Natural killer cell (primary cell): ENCODE data around the gene TK2. TPM values are rescaled to one million over a fixed set of nuclear protein-coding genes. Genes with fewer than 3 reads are reported as not detected.
A peak's percentile ranks its signal among the peaks of the same experiment; 100 is the strongest.

Source experiments
- ATAC-seq, 3 donors: fragments of 150-1000 bp in 2 of 3; fragments of 200-7000 bp in 1 of 3; cut with Tn5 transposase; 1 replicate in 1 of 3; 2 replicates in 2 of 3; pipeline ENCODE4 v1.10.0; 2021; ENCODE audit warnings: mild to moderate bottlenecking in 2 of 3, moderate library complexity in 2 of 3
- DNase-seq, 2 donors: peaks; one replicate each; pipeline versions ENCODE4 v3.0.0 to v3.0.0-alpha.2; 2013 to 2021; ENCODE audit warnings: mixed read lengths in 1 of 2
- H3K27ac ChIP-seq: one replicate; pipeline ENCODE4 v1.5.1; 2013; ENCODE audit warnings: mild to moderate bottlenecking, low read length
- H3K27me3 ChIP-seq: one replicate; pipeline ENCODE4 v1.6.1; 2013; ENCODE audit warnings: low read length; ENCODE audit not compliant: control insufficient read depth, insufficient read depth
- H3K36me3 ChIP-seq: one replicate; pipeline ENCODE4 v1.6.1; 2013; ENCODE audit warnings: low read length; ENCODE audit not compliant: control insufficient read depth, insufficient read depth
- H3K4me1 ChIP-seq: one replicate; pipeline ENCODE4 v1.6.1; 2013; ENCODE audit warnings: low read length; ENCODE audit not compliant: control insufficient read depth, insufficient read depth
- H3K4me3 ChIP-seq: one replicate; pipeline ENCODE4 v1.5.1; 2013; ENCODE audit warnings: low read length
- H3K9me3 ChIP-seq: one replicate; pipeline ENCODE4 v1.6.1; 2013; ENCODE audit warnings: low read length; ENCODE audit not compliant: control insufficient read depth, insufficient read depth
- H3K27ac Mint-ChIP-seq, 2 donors: one replicate each; pipeline ENCODE4 v1.8.0; 2022; ENCODE audit warnings: mild to moderate bottlenecking in 2 of 2, mixed read lengths in 2 of 2, moderate library complexity in 1 of 2
- H3K27me3 Mint-ChIP-seq, 2 donors: one replicate each; pipeline ENCODE4 v1.8.0; 2022; ENCODE audit warnings: low read depth in 2 of 2, mixed read lengths in 2 of 2
- H3K36me3 Mint-ChIP-seq: one replicate; pipeline ENCODE4 v1.8.0; 2022; ENCODE audit warnings: mixed read lengths
- H3K4me1 Mint-ChIP-seq, 2 donors: one replicate each; pipeline ENCODE4 v1.8.0; 2022; ENCODE audit warnings: mixed read lengths in 2 of 2
- H3K4me3 Mint-ChIP-seq: one replicate; pipeline ENCODE4 v1.8.0; 2022; ENCODE audit warnings: mild to moderate bottlenecking, moderate library complexity, mixed read lengths
- H3K9me3 Mint-ChIP-seq, 2 donors: one replicate each; pipeline ENCODE4 v1.8.0; 2022; ENCODE audit warnings: mixed read lengths in 2 of 2
- CTCF ChIP-seq: fragments of 200-600 bp; IDR thresholded peaks from one replicate; pipeline ENCODE4 v1.8.0; 2022; ENCODE audit warnings: antibody characterized with exemption
- WGBS: methylation state at CpG from one replicate; pipeline ENCODE4 v1.1.7; 2013; ENCODE audit warnings: missing lambda C conversion rate; ENCODE audit not compliant: insufficient coverage; 5-methylcytosine and 5-hydroxymethylcytosine counted together
- intact Hi-C: fragments of 100-400 bp; cut with micrococcal nuclease; formaldehyde crosslinking; loops from one replicate; pipeline ENCODE4 v1.14.2; 2022
- total RNA-seq, 4 donors: library from RNA; stranded (reverse); fragments of 120-200 nt in 1 of 4; gene quantifications; one replicate each; pipeline versions ENCODE4 v1.2.3 to v1.2.4, GENCODE V29; 2013 to 2022

Gene TK2
- total RNA-seq, 3 donors from 2014 or later (not counting 1 experiment from before 2014, with no cell fraction given) = 18.8 to 25.8 (median 25.1) TPM

DNA sequence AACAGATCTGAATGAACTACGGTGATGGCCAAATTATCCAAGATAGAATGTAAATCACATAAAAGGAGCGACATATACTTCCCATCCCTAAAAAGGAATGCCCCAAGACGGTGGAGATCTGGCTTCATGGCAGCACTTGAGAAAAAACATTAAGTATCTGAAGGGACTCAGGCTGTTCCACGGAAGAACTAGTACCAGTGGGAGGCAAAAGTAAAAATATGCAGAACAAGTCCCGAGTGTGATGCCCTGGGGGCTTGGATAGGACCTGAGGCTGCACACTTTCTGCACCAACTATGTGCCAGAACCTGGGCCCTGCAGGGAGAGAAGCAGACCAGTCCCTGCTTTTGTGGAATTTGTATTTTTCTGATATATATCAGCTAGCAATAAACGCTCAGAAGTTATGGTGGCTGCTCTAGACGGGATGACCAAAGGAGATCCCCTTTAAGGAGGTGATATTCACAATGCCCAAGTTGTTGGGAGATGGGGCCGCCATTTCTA, 1.9 kb upstream of the TK2 start:
- peak overlapping the region; percentile 82 for H3K27ac ChIP-seq
- WGBS = 27% methylated on average over 8 of the region's 8 CpGs
- no peaks in the 10 kb centered on the region for H3K9me3 ChIP-seq
- H3K4me1 ChIP-seq = peaks cover 68% of the 10 kb centered on the region
- peak overlapping the region; percentile 75 for H3K4me3 ChIP-seq
- no peak for TF ChIP-seq CTCF
- Mint-ChIP-seq H3K27ac (peak overlapping the region; percentile 96 to 97), H3K36me3 (no peaks in the 10 kb centered on the region), H3K4me1 (peaks cover 83 to 84% of the 10 kb centered on the region in 2 donors), H3K4me3 (peak overlapping the region; percentile 89), H3K9me3 (no peaks in the 10 kb centered on the region), H3K27me3 (peaks cover 0 to 2% of the 10 kb centered on the region in 2 donors)
- peaks cover 3% of the 10 kb centered on the region for H3K36me3 ChIP-seq
- ATAC-seq (peak in 1 of 3 donors; percentile 0), DNase-seq (no peak)
- intact Hi-C loops = loop anchor here (2.0 to 5.0 kb wide), 2 partner anchors 35 to 50 kb away; partner anchors contain the start of gene CMTM3
- no peaks in the 10 kb centered on the region for H3K27me3 ChIP-seq

- no peak overlapping the region for H3K4me3 ChIP-seq
These were observed 1.4 kb upstream of the TK2 start for GRCh38 chr16:66551348-66551759.

DNA sequence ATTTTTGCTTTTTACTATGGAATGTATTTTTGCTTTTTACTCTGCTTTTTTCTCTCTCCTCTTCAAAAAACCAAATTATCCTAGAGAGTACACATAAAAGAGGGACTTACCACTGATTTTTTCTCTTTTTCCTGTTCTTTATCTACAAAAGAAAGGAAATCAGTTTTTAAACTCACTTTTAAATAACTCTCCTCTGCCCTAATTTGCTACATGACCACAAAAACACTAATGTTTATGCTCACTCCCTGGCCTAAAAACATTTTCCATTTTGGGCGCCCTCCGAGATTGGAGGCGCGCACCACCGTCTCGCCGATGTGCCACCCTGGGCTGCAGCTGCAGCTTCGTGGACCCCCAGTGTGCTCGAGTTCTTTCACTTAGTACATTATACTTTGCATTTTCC, 1.1 kb downstream of the TK2 start:
- Histone ChIP-seq H3K36me3 (no peaks in the 10 kb centered on the region), H3K27ac (peak overlapping the region; percentile 86), H3K9me3 (no peaks in the 10 kb centered on the region), H3K27me3 (no peaks in the 10 kb centered on the region), H3K4me3 (peak overlapping the region; percentile 59), H3K4me1 (peaks cover 54% of the 10 kb centered on the region)
- Mint-ChIP-seq H3K36me3 (no peaks in the 10 kb centered on the region), H3K9me3 (no peaks in the 10 kb centered on the region), H3K4me3 (peak overlapping the region; percentile 65), H3K27me3 (peaks cover 0 to 2% of the 10 kb centered on the region in 2 donors), H3K4me1 (peaks cover 57 to 61% of the 10 kb centered on the region in 2 donors), H3K27ac (peak overlapping the region; percentile 84 to 88)
- DNase-seq (no peak), ATAC-seq (no peak)
- WGBS = 27% methylated on average over 9 of the region's 9 CpGs
- no peak for TF ChIP-seq CTCF
- intact Hi-C loops = no loop called here

More at GRCh38 chr16:66551348-66551759, 1.4 kb upstream of the TK2 start:
- WGBS = 5% methylated on average over 6 of the region's 6 CpGs
- Mint-ChIP-seq H3K27ac (peak overlapping the region; percentile 96 to 97), H3K36me3 (no peaks in the 10 kb centered on the region), H3K4me1 (peaks cover 82 to 86% of the 10 kb centered on the region in 2 donors), H3K27me3 (peaks cover 0 to 2% of the 10 kb centered on the region in 2 donors), H3K9me3 (no peaks in the 10 kb centered on the region), H3K4me3 (peak overlapping the region; percentile 89)
- peak overlapping the region; percentile 82 for H3K27ac ChIP-seq
- no peak for TF ChIP-seq CTCF
- peaks cover 68% of the 10 kb centered on the region for H3K4me1 ChIP-seq
- DNase-seq = peak; percentile 44 to 83
- intact Hi-C loops = loop anchor here (2.0 to 5.0 kb wide), 2 partner anchors 35 to 51 kb away; partner anchors contain the start of gene CMTM3
- ATAC-seq = peak in 2 of 3 donors; percentile 28 to 38
- no peaks in the 10 kb centered on the region for H3K9me3 ChIP-seq
- peaks cover 3% of the 10 kb centered on the region for H3K36me3 ChIP-seq
- H3K27me3 ChIP-seq = no peaks in the 10 kb centered on the region
